OCI-M2 (cell line): Measurements from ENCODE around the gene TBX2.

ENCODE experiments used
- DNase-seq: peaks from one replicate; lab custom pipeline; 2025; ENCODE audit not compliant: unreplicated experiment; lab: John Stamatoyannopoulos, UW

TBX2 gene

GRCh38 chr17:61368049-61368831, 31.4 kb upstream of the TBX2 start:
- no peak for DNase-seq

GRCh38 chr17:61368832-61369450, 30.7 kb upstream of the TBX2 start:
- DNase-seq = no peak

- no peak for DNase-seq
Observed at GRCh38 chr17:61369751-61370150, 29.9 kb upstream of the TBX2 start.

GRCh38 chr17:61371179-61371578, 28.5 kb upstream of the TBX2 start:
- DNase-seq = no peak

- no peak for DNase-seq
Observed at GRCh38 chr17:61371606-61372005, 28.0 kb upstream of the TBX2 start.

- no peak for DNase-seq
Observed at GRCh38 chr17:61372436-61372835, 27.2 kb upstream of the TBX2 start.

GRCh38 chr17:61376931-61377838, 22.5 kb upstream of the TBX2 start:
- no peak for DNase-seq

- DNase-seq = no peak
Observed at GRCh38 chr17:61378658-61379456, 20.8 kb upstream of the TBX2 start.

- DNase-seq = no peak
Observed at GRCh38 chr17:61379457-61380216, 20.0 kb upstream of the TBX2 start.

- no peak for DNase-seq
Observed at GRCh38 chr17:61380217-61380835, 19.3 kb upstream of the TBX2 start.

- DNase-seq = no peak
Observed at GRCh38 chr17:61380836-61381525, 18.7 kb upstream of the TBX2 start.

- DNase-seq = no peak
Observed at GRCh38 chr17:61381537-61381936, 18.1 kb upstream of the TBX2 start.

- no peak for DNase-seq
Observed at GRCh38 chr17:61382796-61383688, 16.6 kb upstream of the TBX2 start.

- DNase-seq = no peak
Observed at GRCh38 chr17:61383689-61384201, 15.9 kb upstream of the TBX2 start.

- DNase-seq = no peak
Observed at GRCh38 chr17:61384354-61384691, 15.3 kb upstream of the TBX2 start.

- DNase-seq = no peak
Observed at GRCh38 chr17:61384692-61385576, 14.7 kb upstream of the TBX2 start.
